Posterior cingulate gyrus (tissue), 11 donors: ENCODE results near the gene FAM120B.
A peak's percentile ranks its signal among the peaks of the same experiment; 100 is the strongest.

Experiments
- DNase-seq, 10 donors: peaks; one replicate each; pipeline versions ENCODE4 v3.0.0 to v3.0.0-alpha.2; 2020 to 2021; ENCODE audit warnings: mixed read lengths in 3 of 10
- intact Hi-C: fragments of 100-400 bp; cut with DNase I; formaldehyde crosslinking; loops from one replicate; pipeline ENCODE4 v1.15.1; 2023

The FAM120B gene

GRCh38 chr6:170434117-170434820 lies 127.7 kb downstream of the FAM120B start:
- intact Hi-C loops = no loop called here
- DNase-seq = no peak

GRCh38 chr6:170434821-170435155 lies 128.2 kb downstream of the FAM120B start:
- intact Hi-C loops = no loop called here
- no peak for DNase-seq

GRCh38 chr6:170435766-170436165 lies 129.2 kb downstream of the FAM120B start:
- intact Hi-C loops = no loop called here
- DNase-seq = no peak

- intact Hi-C loops = no loop called here
- DNase-seq = no peak
Measured at GRCh38 chr6:170436209-170436809, 129.8 kb downstream of the FAM120B start.

- intact Hi-C loops = no loop called here
- DNase-seq = peak in 1 of 10 donors; percentile 7
Measured at GRCh38 chr6:170437719-170438401, 131.3 kb downstream of the FAM120B start.

- peak; percentile 45 to 98 (median 88) for DNase-seq
- intact Hi-C loops = no loop called here
Measured at GRCh38 chr6:170438402-170438753, 131.8 kb downstream of the FAM120B start.

- no peak for DNase-seq
- intact Hi-C loops = no loop called here
Measured at GRCh38 chr6:170438861-170439260, 132.3 kb downstream of the FAM120B start.

- intact Hi-C loops = no loop called here
Measured at GRCh38 chr6:170439366-170440361, 133.1 kb downstream of the FAM120B start.

GRCh38 chr6:170440437-170440836 lies 133.9 kb downstream of the FAM120B start:
- intact Hi-C loops = no loop called here
- peak in 1 of 10 donors; percentile 53 for DNase-seq

More at GRCh38 chr6:170439366-170440361, 133.1 kb downstream of the FAM120B start:
- DNase-seq = peak in 6 of 10 donors; percentile 12 to 85 (median 57)

- intact Hi-C loops = no loop called here
- DNase-seq = no peak
Measured at GRCh38 chr6:170441316-170441715, 134.8 kb downstream of the FAM120B start.

GRCh38 chr6:170442596-170442995 lies 136.0 kb downstream of the FAM120B start:
- intact Hi-C loops = no loop called here
- DNase-seq = no peak

- no peak for DNase-seq
- intact Hi-C loops = no loop called here
Measured at GRCh38 chr6:170443151-170443662, 136.6 kb downstream of the FAM120B start.

GRCh38 chr6:170444056-170444591 lies 137.6 kb downstream of the FAM120B start:
- DNase-seq = no peak
- intact Hi-C loops = no loop called here

GRCh38 chr6:170444811-170445211 lies 138.3 kb downstream of the FAM120B start:
- peak in 2 of 10 donors; percentile 2 to 79 for DNase-seq
- intact Hi-C loops = no loop called here

- intact Hi-C loops = no loop called here
- DNase-seq = peak in 2 of 10 donors; percentile 5 to 80
Measured at GRCh38 chr6:170445487-170445886, 138.9 kb downstream of the FAM120B start.

GRCh38 chr6:170445971-170446370 lies 139.4 kb downstream of the FAM120B start:
- intact Hi-C loops = no loop called here
- no peak for DNase-seq

- intact Hi-C loops = no loop called here
- DNase-seq = peak in 1 of 10 donors; percentile 5
Measured at GRCh38 chr6:170446841-170447560, 140.4 kb downstream of the FAM120B start.

- intact Hi-C loops = no loop called here
- no peak for DNase-seq
Measured at GRCh38 chr6:170447561-170447930, 141.0 kb downstream of the FAM120B start.

GRCh38 chr6:170448317-170448716 lies 141.8 kb downstream of the FAM120B start:
- intact Hi-C loops = no loop called here
- DNase-seq = peak in 1 of 10 donors; percentile 4
